Midbrain (tissue), 1 donor: ENCODE results near the gene YWHAH.
A peak's percentile ranks its signal among the peaks of the same experiment; 100 is the strongest.

Experiments used
- DNase-seq: peaks from one replicate; lab custom pipeline; 2025; lab: John Stamatoyannopoulos, UW

The YWHAH gene

GRCh38 chr22:31923747-31924146 is 20.6 kb upstream of the YWHAH start:
- no peak for DNase-seq

DNA sequence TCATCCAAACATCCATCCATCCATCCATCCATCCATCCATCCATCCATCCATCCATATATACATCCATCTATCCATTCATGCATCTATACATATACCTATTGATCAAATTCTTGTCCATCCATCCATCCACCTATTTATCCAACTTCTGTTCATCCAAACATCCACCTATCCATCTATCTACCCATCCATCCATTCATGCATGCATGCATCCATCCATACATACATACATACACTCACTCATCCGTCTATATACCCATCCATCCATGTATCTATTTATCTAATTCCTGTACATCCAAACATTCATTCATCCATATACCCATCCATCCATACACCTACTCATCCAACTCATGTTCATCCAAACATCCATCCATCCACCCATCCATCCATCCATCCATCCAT is 19.3 kb upstream of the YWHAH start:
- no peak for DNase-seq

GRCh38 chr22:31926024-31926423 is 18.3 kb upstream of the YWHAH start:
- no peak for DNase-seq

GRCh38 chr22:31926969-31927368 is 17.4 kb upstream of the YWHAH start:
- peak; percentile 27 for DNase-seq

DNA sequence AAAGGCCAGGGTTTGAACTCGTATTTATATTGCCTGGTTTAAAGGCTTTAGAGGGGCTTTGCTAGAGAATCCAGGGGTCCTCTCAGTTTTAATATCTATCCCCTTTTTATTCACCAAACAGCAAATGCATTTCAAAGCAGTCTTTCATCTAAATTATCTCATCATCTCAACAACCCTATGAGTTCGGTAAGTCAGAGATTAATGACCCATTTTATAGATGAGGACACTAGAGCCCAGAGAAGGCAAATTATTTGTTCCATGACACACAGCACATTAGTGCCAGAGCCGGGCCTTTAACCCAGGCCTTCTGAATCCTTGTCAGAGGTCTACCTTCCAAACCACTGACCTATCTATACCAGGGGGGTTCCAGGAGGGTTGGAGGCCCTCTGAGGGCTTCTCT is 16.8 kb upstream of the YWHAH start:
- no peak for DNase-seq

DNA sequence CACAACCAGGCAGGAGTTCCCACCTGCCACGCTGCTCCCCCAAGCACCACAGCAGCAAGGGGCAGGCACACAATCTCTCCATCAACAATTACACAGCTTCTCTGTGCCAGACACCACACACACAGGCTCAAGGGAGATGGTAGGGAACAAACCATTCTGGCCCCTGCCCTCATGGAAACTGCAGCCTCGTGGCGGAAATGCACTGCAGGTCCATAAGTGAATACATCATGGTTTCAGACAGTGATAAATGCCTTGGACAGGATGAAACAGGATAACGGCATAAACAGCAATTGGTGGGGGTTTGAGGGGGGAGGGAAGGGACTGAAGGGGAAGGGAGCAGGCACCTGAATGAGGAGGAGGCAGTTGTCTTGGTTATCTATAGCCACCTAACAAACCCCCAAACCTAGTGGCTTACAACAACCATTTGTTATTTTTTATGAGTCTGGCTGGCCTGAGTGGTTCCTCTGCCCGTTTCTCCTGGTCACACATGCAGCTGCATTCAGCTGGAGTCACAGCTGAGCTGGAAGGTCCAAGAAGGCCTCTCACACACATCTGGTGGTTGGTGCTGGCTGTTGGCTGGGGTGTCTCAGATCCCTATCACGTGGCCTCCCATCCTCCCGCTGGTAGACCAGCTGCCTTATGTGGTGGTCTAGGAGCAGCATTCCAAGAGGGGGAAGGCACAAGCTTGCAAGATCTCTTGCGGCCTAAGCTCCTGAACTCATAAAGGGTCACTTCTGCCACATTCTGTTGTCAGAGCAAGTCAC is 15.0 kb upstream of the YWHAH start:
- no peak for DNase-seq

GRCh38 chr22:31932863-31933262 is 11.5 kb upstream of the YWHAH start:
- no peak for DNase-seq

GRCh38 chr22:31933406-31933805 is 10.9 kb upstream of the YWHAH start:
- DNase-seq: no peak

DNA sequence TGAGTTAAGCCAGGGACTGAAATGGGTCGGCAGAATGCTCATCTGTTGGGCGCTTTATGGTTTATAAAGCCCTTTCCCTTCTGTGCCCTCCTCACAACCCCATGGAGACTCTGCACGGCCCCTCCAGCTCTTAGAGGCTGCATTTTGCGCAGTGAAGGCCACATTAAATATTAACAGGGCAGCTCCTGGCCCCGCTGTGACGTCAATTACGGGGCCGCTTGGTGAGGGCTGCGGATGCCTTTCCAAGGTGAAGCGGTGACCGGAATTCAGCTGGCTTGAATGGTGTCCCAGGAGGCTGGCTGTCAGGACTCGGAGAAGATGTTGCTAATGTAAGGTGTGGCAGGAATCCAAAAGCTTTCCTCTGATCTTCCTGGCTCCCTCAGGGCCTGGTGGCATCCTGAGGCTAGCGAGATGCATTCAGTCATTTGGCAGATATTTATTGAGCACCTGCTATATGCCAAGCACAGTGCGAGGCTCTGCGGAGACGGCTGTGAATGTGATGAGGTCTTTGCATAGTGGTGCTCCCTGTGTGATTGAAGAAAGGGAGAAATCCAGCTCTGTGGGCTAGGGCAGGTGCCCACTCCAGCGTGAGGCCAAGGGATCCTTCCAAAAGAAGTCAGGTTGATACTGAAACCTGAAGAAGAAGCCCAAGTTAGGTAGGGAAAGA is 10.4 kb upstream of the YWHAH start:
- DNase-seq: no peak

GRCh38 chr22:31935961-31936635 is 8.2 kb upstream of the YWHAH start:
- DNase-seq: no peak

- no peak for DNase-seq
These were observed 7.0 kb upstream of the YWHAH start for GRCh38 chr22:31937341-31937740.

DNA sequence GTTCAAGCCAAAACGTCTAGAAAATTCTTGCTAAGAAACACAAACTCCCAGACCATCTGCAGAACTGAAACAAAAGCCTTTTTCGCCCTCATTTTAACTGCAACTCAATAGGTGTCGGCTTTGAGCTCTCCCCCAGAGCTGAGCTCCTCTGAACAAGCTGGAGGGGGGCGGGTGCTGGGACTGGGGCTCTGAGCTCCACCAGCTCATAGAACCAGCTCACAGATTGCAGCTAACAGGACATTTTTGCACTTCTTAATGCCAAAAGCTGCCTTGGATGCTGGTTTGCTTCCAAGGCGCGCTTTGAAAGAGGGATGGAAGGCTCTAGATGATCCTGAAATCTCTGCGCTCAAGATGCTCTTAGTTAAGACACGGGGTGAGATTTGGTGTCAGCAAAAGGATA is 6.0 kb upstream of the YWHAH start:
- no peak for DNase-seq

DNA sequence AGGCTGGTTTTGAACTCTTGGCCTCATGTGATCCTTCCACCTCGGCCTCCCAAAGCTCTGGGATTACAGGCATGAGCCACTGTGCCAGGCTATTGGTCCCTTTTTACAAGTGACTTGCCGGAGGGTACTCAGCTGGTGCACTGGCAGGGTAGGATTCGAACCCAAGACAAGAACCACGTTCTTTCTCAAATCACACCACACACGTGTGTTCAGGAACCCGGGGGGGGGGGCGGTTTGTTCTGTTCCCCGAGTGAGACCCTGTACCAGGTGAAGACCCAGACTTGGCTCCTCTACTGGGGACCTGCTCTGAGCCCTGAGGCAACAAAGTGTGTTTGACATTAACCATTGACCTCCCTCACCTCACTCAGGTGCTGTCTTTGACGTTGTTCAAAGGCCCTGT is 3.8 kb upstream of the YWHAH start:
- DNase-seq: no peak

GRCh38 chr22:31942091-31942490 is 2.2 kb upstream of the YWHAH start:
- DNase-seq: no peak

GRCh38 chr22:31943206-31943977 is 943 bp upstream of the YWHAH start:
- no peak for DNase-seq

GRCh38 chr22:31944700-31945442 is 536 bp downstream of the YWHAH start:
- no peak for DNase-seq

DNA sequence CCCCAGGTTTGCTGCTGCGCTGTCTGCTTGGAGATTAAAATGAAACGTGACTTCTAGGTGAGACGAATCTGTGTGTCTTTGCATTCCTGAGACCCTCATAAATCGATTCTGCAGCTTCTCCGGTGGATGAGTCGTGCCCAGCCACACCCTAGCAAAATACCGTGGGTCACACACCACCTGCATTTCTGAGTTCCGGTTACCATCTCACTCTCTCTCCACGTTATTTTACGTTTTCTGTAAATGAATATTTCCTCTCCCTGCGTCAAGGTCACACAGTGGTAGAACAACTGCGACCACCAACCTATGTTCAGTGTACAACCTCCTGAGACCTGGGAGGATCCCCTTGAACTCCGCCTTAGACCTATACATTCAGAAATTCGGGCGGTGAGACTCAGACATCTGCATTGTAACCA is 1.1 kb downstream of the YWHAH start:
- no peak for DNase-seq

DNA sequence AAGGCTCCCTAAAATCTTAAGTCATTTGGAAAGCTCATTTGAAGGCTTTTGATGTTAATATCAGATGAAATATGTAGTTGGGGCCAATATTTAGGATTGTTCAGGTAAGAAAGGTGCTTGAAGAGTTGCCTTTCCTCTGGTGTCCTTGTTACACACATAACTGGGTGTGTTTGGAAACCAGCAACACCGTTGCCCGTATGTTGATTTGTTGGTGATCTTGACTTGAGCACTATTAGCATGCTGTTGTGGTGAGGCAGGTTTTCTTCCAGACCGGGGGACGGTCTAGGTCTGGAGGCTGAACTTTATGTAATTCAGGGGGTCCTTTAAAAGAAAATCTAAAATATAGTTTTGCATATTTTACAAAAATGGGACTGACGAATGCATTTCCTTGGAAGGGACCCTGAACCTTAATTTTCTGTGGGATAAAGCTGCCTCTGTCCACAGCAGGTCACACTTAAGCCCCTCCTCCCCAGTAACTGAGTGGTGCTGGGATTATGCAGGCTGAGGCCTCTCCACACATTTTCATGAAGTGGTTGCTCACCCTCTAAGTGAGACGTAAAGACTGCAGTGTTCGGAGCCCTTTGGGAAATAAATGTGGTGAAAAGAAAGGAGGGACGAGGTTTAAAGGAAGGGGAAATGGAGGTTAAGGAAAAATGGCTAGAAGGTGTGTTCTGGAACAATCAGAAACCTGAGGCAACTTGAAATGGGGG is 1.8 kb downstream of the YWHAH start:
- no peak for DNase-seq

GRCh38 chr22:31947296-31947695 is 3.0 kb downstream of the YWHAH start:
- DNase-seq: no peak

DNA sequence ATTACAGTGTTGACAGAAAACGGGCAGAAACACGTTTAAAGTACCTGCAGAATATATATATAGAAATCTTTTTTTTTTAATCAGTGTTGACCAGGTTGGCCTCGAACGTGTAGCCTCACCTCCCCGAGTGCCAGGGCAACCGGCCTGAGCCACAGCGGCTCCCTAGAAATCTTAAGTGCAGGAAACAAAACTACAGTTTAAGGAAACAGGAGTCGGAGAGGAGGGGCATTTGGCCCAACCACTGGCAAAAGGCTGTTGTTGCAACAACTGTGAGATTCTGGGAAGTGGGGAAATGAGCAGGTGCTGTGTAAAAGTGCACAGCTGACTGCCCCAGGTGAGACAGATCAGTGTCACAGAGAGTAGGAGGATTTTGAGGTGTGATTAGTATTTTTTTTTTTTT is 3.7 kb downstream of the YWHAH start:
- DNase-seq: no peak

DNA sequence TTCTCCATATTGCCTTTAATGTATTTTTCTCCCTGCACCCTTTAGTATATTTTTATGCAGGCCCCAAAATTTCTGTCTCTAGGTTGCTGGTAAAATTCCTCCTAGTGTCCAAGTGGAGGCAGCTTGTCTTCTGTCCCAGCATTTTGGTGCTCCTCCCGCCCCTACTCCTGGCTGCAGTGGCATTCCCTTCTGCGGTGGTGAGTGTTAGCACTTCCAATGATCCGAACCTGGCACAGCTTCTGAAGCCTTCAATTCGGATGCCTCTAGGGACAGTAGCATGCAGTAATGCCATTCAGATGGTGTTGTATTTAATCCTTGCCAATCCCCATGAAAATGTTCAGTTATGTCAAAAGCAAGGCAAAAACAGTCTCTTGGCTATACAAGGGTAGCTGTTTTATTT is 5.9 kb downstream of the YWHAH start:
- no peak for DNase-seq
